Jurkat, Clone E6-1 (cell line): ENCODE data around the gene GTF2E1. TPM values are rescaled to one million over a fixed set of nuclear protein-coding genes. Genes with fewer than 3 reads are reported as not detected.
"Not testable (repeated sequence)": the region's sequence is repeated elsewhere in the genome, so short reads cannot be mapped to it uniquely, and the experiment has no call there.

ENCODE experiments used
- DNase-seq: peaks from one replicate; pipeline ENCODE4 v3.0.0-alpha.2; 2011; ENCODE audit warnings: low read depth, low spot score
- H3K4me3 ChIP-seq: 2 replicates; pipeline ENCODE4 v1.5.1; 2011; ENCODE audit warnings: mild to moderate bottlenecking, low read length, control low read depth, moderate library complexity
- polyA plus RNA-seq: library from polyadenylated mRNA; unstranded; fragments of >200 nt; gene quantifications from one replicate; pipeline ENCODE4 v1.2.1, GENCODE V29; 2012; ENCODE audit warnings: missing spikeins; ENCODE audit not compliant: insufficient read length, insufficient read depth

GTF2E1 gene
- polyA plus RNA-seq: 19.9 TPM

- DNase-seq: peak; percentile 100
- H3K4me3 ChIP-seq: peak within 1 kb of the TSS; percentile 96
Observed at GRCh38 chr3:120742198-120742848, at the start of gene GTF2E1, which contains the start of gene RABL3. GTF2E1 (plus strand) TSS chr3:120742744; CDS start chr3:120750553, 7,809 bp downstream. RABL3 (minus strand) TSS chr3:120742516; CDS start chr3:120742507, 9 bp downstream.

- no peak overlapping the region for H3K4me3 ChIP-seq
- no peak for DNase-seq
Observed at GRCh38 chr3:120693439-120694171, 48.9 kb upstream of the GTF2E1 start.

DNA sequence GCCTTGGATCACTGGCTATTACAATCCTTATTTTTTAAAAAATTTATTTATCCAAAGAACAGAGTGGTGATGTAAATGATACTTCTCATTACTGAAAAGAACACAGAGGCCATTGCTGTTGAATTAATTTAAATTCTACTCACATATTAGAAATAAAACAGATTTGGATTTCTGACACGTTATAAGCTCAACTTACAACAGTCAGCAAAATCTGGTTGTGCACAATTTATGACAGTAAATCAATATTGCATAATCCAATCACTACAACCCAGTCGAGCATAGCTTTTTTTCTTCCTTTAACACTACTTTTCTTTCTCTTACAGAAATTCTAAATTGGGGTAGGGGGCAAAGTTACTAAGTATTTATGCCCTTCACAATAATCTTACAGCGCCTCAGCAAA lies 43.2 kb upstream of the GTF2E1 start:
- no peak for DNase-seq
- H3K4me3 ChIP-seq: no peak overlapping the region

GRCh38 chr3:120705884-120706582 lies 36.5 kb upstream of the GTF2E1 start:
- H3K4me3 ChIP-seq: no peak overlapping the region
- DNase-seq: no peak

- H3K4me3 ChIP-seq: no peak overlapping the region
- no peak for DNase-seq
Observed at GRCh38 chr3:120706950-120707349, 35.6 kb upstream of the GTF2E1 start.

GRCh38 chr3:120708408-120708807 lies 34.1 kb upstream of the GTF2E1 start:
- DNase-seq: no peak
- H3K4me3 ChIP-seq: no peak overlapping the region

- no peak for DNase-seq
Observed at GRCh38 chr3:120710369-120710768, 32.2 kb upstream of the GTF2E1 start.

GRCh38 chr3:120713262-120713661 lies 29.3 kb upstream of the GTF2E1 start:
- no peak overlapping the region for H3K4me3 ChIP-seq
- DNase-seq: no peak

More at GRCh38 chr3:120710369-120710768, 32.2 kb upstream of the GTF2E1 start:
- H3K4me3 ChIP-seq: no peak overlapping the region

DNA sequence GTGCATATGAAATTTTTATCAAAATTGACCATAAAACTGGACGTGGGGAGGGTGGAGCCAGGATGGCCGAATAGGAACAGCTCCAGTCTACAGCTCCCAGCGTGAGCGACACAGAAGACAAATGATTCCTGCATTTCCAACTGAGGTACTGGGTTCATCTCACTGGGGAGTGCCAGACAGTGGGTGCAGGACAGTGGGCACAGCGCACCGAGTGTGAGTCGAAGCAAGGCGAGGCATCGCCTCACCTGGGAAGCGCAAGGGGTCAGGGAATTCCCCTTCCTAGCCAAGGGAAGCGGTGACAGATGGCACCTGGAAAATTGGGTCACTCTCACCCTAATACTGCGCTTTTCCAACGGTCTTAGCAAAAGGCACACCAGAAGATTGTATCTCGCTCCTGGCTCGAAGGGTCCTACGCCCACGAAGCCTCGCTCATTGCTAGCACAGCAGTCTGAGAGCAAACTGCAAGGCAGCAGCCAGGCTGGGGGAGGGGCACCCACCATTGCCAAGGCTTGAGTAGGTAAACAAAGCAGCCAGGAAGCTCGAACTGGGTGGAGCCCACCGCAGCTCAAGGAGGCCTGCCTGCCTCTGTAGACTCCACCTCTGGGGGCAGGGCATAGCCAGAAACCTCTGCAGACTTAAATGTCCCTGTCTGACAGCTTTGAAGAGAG lies 23.2 kb upstream of the GTF2E1 start:
- H3K4me3 ChIP-seq: peak overlapping the region; percentile 21; the same call in 1 of the 2 replicates
- peak; percentile 35 for DNase-seq

- no peak for DNase-seq
- no peak overlapping the region for H3K4me3 ChIP-seq
Observed at GRCh38 chr3:120726791-120727190, 15.8 kb upstream of the GTF2E1 start.

DNA sequence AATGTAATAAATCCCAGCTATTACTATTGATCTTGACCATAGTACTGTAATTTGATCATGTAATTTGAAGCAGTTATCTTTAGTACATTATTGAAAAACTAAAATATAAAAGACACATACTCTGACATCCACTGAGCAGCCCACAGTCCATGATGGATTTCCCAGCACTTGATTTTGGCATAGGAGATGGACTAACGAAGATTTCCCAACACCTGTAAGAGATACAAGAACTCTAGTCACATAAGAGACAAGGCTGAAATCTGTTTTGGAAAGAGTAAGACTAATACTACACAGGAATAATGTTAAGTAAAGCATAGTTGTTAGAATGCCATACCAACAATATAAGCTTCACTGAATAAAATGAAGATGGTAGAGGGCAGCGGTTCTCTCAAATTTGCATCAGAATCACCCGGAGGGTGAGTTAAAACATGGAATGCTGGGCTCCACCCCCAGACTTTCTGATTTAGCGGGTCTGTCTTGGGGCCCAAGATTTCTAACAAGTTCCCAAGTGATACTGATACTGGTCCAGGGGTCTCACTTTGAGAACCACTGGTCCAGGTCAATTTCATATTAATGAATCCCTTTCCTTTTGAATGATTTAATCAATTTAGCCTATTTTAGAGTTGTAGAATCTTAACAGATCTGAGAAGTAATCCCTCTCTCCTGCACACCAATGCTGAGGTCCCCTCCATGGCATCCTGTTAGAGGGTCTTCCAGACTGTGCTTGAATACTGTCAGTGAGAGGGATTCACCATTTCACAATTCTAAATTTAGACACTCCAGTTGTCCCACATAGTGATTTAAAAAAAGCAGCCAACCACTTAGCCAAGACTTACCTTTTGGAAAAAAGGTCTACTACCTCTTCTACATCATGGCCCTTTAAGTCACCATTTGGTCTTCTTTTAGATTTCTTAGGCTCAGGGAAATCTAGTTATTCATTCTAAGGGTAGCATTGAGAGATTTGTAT lies 11.7 kb upstream of the GTF2E1 start:
- no peak for DNase-seq
- no peak overlapping the region for H3K4me3 ChIP-seq

DNA sequence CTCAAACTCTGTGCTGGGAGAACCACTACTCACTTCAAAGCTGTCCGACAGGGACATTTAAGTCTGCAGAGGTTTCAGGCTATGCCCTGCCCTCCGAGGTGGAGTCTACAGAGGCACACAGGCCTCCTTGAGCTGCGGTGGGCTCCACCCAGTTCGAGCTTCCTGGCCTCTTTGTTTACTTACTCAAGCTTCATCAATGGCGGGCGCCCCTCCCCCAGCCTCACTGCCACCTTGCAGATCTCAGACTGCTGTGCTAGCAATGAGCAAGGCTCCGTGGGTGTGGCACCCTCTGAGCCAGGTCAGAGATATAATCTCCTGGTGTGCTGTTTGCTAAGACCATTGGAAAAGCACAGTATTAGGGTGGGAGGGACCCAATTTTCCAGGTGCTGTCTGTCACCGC lies 4.5 kb upstream of the GTF2E1 start:
- not testable (repeated sequence) for H3K4me3 ChIP-seq, DNase-seq

- no peak for DNase-seq
- H3K4me3 ChIP-seq: peak overlapping the region; percentile 96
Observed at GRCh38 chr3:120741320-120741719, 1.2 kb upstream of the GTF2E1 start.

GRCh38 chr3:120741837-120742197 lies 727 bp upstream of the GTF2E1 start:
- peak overlapping the region; percentile 96 for H3K4me3 ChIP-seq
- DNase-seq: no peak

DNA sequence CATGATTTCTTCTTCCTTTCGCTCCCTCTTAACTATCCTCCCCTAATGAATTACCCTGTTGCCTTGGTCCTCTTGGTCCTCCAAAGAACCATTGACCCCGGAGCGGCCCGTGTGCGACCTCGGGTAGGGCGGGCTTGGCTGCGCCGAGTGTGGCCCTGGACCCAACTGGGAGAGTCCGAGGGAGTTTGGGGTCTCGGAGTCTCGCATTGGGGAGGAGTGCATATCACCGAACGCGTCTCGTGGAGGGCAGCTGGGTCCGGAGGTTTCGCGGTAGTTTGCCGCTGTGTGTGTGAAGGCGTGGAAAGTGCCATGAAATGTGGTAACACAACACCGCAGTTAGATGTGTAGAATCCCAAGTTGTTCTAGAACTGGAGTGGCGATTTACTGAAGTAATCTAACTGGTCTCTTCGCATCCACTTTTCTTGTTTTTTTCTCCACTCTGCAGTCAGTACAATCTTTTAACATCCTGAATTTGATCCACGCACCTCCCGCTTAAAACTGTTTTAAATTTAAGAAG lies 363 bp downstream of the GTF2E1 start:
- H3K4me3 ChIP-seq: peak overlapping the region; percentile 96
- no peak for DNase-seq

DNA sequence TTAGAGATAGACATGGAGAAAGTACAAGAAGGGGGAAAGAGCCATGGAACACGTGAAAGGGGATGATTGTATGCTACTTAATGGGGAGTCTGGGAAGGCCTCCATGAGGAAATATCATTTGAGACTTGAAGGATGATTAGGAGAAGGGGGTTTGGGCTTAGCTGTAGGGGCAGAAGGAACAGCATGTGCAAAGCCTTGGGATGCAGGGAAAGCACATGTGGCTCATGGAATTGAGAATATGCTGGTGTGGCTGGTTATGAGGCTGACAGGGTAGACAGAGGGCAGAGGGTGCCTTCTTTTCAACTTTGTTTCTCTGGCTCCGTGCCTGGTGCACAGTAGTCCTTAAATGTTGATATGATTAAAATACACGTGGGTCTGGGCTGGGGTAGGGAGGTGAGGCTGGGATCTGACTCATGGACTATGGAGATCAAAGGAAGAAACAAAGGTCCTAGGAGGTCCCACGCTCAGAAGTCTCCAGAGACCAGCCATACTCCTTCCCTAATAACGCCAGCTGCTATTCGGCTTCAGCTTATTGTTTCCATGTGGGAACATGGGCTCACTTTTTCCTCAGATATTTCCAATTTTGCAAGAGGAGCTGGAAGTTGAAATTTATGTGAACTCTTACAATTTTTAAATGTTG lies 1.1 kb downstream of the GTF2E1 start:
- no peak for DNase-seq
- H3K4me3 ChIP-seq: peak overlapping the region; percentile 96

- no peak overlapping the region for H3K4me3 ChIP-seq
- no peak for DNase-seq
Observed at GRCh38 chr3:120745466-120745865, 2.9 kb downstream of the GTF2E1 start.

GRCh38 chr3:120749843-120750242 lies 7.3 kb downstream of the GTF2E1 start:
- no peak overlapping the region for H3K4me3 ChIP-seq
- no peak for DNase-seq
